ENCODE results near the gene POLR2C.
"Not testable (repeated sequence)": the region's sequence is repeated elsewhere in the genome, so short reads cannot be mapped to it uniquely, and the experiment has no call there.

The POLR2C gene

DNA sequence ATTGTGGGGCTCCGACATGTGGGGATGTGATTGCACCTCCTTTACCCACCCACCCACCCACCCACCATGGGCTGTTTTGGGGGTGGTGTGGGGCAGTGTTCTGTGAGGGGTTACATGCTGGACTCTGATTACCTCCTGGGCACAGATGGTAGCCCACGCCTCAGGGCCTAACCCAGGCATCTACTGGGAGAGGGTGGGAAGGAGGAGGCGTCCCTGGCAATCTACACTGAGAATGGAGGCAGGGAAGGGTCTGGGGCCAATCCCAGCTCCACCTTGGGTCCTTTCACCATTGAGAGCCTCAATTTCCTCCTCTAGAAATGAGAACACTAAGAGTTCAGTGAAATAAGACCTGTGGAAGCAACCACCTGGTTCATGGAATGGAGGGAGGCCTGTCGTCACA lies 35.6 kb downstream of the POLR2C start:
- Histone ChIP-seq H3K36me3 (no peaks in the 10 kb centered on the region), H3K27me3 (no peaks in the 10 kb centered on the region), H3K4me1 (ENCODE audit: control insufficient read depth in 1 of 2, insufficient read depth in 1 of 2, low read depth in 1 of 2, low read length in 1 of 2) (no peaks in the 10 kb centered on the region), H3K9me3 (no peaks in the 10 kb centered on the region), H3K27ac (no peak overlapping the region), H3K4me3 (ENCODE audit: low read depth in 1 of 2, low read length in 1 of 2) (no peak overlapping the region)
- TF ChIP-seq, protein P1, sequence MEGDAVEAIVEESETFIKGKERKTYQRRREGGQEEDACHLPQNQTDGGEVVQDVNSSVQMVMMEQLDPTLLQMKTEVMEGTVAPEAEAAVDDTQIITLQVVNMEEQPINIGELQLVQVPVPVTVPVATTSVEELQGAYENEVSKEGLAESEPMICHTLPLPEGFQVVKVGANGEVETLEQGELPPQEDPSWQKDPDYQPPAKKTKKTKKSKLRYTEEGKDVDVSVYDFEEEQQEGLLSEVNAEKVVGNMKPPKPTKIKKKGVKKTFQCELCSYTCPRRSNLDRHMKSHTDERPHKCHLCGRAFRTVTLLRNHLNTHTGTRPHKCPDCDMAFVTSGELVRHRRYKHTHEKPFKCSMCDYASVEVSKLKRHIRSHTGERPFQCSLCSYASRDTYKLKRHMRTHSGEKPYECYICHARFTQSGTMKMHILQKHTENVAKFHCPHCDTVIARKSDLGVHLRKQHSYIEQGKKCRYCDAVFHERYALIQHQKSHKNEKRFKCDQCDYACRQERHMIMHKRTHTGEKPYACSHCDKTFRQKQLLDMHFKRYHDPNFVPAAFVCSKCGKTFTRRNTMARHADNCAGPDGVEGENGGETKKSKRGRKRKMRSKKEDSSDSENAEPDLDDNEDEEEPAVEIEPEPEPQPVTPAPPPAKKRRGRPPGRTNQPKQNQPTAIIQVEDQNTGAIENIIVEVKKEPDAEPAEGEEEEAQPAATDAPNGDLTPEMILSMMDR (IDR thresholded peaks at IDR 0.05) = no peak

DNA sequence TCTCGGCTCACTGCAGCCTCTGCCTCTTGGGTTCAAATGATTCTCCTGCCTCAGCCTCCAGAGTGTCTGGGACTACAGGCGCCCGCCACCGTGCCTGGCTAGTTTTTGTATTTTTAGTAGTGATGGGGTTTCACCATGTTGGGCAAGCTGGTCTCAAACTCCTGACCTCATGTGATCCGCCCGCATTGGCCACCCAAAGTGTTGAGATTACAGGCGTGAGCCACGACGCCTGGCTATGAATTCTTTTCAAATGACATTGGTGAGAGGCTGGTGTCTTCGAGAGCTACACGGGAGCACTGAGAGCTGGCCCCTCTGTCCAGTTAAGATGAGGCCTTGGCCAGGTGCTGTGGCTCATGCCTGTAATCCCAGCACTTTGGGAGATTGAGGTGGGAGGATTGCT lies 37.5 kb downstream of the POLR2C start:
- not testable (repeated sequence) for H3K27me3 ChIP-seq; H3K4me3 ChIP-seq (ENCODE audit: low read depth in 1 of 2, low read length in 1 of 2); H3K27ac ChIP-seq; H3K36me3 ChIP-seq; H3K9me3 ChIP-seq; H3K4me1 ChIP-seq (ENCODE audit: control insufficient read depth in 1 of 2, insufficient read depth in 1 of 2, low read depth in 1 of 2, low read length in 1 of 2)

DNA sequence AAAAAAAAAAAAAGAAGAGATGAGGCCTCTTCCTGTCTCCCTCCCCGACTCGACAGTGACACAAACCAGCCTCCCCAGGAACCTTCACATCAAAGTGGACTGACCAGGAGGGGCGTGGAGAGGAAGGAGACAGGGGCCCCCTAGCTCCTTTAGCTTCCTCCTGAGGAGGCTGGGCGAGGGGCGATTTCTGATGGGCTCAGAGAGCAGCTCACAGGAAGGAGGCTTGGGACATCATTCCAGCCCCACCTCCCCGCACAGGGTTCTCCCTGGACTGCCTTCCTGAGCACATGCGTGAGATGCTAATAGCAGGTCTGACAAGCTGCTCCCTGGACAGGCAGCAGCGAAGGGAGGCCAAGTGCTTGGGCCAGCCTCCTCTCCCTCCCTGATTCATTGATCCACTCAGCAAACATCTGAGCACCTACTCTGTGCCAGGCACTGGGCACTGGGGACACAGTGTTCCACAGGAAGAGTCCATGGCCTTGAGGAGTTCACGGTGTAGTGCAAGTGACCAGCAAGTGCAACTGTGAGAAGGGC lies 38.2 kb downstream of the POLR2C start:
- Histone ChIP-seq H3K9me3 (no peaks in the 10 kb centered on the region), H3K27me3 (no peaks in the 10 kb centered on the region), H3K27ac (no peak overlapping the region), H3K4me1 (ENCODE audit: control insufficient read depth in 1 of 2, insufficient read depth in 1 of 2, low read depth in 1 of 2, low read length in 1 of 2) (no peaks in the 10 kb centered on the region), H3K4me3 (ENCODE audit: low read depth in 1 of 2, low read length in 1 of 2) (no peak overlapping the region), H3K36me3 (no peaks in the 10 kb centered on the region)
- TF ChIP-seq, protein P1 (IDR thresholded peaks at IDR 0.05) = no peak

DNA sequence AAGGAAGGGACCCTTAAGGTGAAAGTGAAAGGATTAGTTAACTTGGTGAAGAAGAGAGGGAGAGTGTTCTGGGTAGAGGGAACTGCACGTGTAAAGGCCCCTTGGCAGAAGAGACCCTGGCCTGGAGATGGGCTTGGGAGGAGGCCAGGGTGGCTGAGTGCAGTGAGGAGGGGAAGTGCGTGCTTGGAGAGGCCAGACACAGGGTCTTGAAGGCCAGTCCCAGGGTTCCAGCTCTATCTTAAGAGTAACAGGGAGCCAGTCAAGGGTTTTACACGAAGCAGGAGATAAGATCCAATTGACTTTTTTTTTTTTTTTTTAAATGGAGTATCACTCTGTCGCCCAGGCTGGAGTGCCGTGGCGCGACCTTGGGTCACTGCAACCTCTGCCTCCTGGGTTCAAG lies 39.0 kb downstream of the POLR2C start:
- no peaks in the 10 kb centered on the region for H3K27me3 ChIP-seq
- TF ChIP-seq, protein P1 (IDR thresholded peaks at IDR 0.05) = no peak
- H3K4me1 ChIP-seq (ENCODE audit: control insufficient read depth in 1 of 2, insufficient read depth in 1 of 2, low read depth in 1 of 2, low read length in 1 of 2) = no peaks in the 10 kb centered on the region

GRCh38 chr16:57502048-57502775 lies 39.7 kb downstream of the POLR2C start:
- H3K27ac ChIP-seq = no peak overlapping the region
- H3K4me3 ChIP-seq (ENCODE audit: low read depth in 1 of 2, low read length in 1 of 2) = no peak overlapping the region
- no peaks in the 10 kb centered on the region for H3K27me3 ChIP-seq
- no peaks in the 10 kb centered on the region for H3K9me3 ChIP-seq
- no peaks in the 10 kb centered on the region for H3K4me1 ChIP-seq (ENCODE audit: control insufficient read depth in 1 of 2, insufficient read depth in 1 of 2, low read depth in 1 of 2, low read length in 1 of 2)
- TF ChIP-seq, protein P1 (IDR thresholded peaks at IDR 0.05) = no peak
- H3K36me3 ChIP-seq = no peaks in the 10 kb centered on the region

More for the DNA sequence above, 39.0 kb downstream of the POLR2C start:
- no peak overlapping the region for H3K4me3 ChIP-seq (ENCODE audit: low read depth in 1 of 2, low read length in 1 of 2)
- no peaks in the 10 kb centered on the region for H3K36me3 ChIP-seq
- H3K9me3 ChIP-seq = no peaks in the 10 kb centered on the region
- H3K27ac ChIP-seq = no peak overlapping the region

DNA sequence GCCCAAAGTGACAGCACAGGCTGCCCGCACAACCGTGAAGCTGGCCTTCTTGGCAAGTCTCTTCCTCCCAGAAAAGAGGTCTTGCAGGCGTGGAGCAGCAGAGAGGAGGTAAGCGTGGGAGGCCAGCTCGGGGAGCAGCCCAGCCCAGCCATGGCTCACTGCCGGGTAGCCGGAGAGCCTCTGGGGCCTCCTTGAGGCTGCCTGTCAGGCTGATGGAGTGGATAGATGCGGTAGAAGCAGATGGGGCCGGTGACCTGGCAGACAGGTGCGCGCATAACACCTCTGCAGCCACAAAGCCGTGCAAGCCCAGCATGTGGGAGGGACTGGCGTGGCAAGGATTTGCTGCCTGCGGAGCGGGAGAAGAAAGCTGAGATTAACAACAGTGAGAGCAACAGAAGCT lies 40.9 kb downstream of the POLR2C start:
- TF ChIP-seq, protein P1 (IDR thresholded peaks at IDR 0.05) = no peak
- Histone ChIP-seq H3K27me3 (no peaks in the 10 kb centered on the region), H3K4me1 (ENCODE audit: control insufficient read depth in 1 of 2, insufficient read depth in 1 of 2, low read depth in 1 of 2, low read length in 1 of 2) (no peaks in the 10 kb centered on the region)

More for the DNA sequence above, 40.9 kb downstream of the POLR2C start:
- Histone ChIP-seq H3K9me3 (no peaks in the 10 kb centered on the region), H3K36me3 (no peaks in the 10 kb centered on the region), H3K27ac (no peak overlapping the region), H3K4me3 (ENCODE audit: low read depth in 1 of 2, low read length in 1 of 2) (no peak overlapping the region)
